Stimulated activated CD8-positive, alpha-beta memory T cell treated with anti-CD3 and anti-CD28 coated beads, Interleukin-4, amount 100 ng/mL, for 4 hours (primary cell): ENCODE results near the gene CPXM2.

Source experiments
- DNase-seq, 2 donors: peaks; one replicate each; pipeline ENCODE4 v3.0.0-alpha.2; 2020; ENCODE audit warnings: low read depth in 2 of 2, low spot score in 1 of 2

The CPXM2 gene

DNA sequence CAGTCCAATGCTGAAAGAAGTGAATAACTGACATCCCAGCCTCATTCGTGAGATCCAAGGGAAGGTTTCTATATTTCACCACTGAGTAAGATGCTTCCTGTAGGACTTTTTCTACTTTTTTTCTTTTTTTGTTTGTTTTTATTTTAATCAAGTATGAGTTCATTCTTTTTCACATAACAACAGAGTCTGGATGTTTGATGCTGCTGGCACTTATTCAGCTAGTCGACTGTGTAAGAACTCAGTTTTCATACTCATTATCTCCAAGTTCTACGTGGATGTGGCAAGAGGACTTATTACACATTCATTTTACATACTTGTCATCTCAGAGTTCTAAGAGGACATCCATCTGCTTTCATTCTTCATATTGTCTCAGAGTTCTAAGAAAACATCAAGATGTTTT, 86.9 kb downstream of the CPXM2 start:
- no peak for DNase-seq

DNA sequence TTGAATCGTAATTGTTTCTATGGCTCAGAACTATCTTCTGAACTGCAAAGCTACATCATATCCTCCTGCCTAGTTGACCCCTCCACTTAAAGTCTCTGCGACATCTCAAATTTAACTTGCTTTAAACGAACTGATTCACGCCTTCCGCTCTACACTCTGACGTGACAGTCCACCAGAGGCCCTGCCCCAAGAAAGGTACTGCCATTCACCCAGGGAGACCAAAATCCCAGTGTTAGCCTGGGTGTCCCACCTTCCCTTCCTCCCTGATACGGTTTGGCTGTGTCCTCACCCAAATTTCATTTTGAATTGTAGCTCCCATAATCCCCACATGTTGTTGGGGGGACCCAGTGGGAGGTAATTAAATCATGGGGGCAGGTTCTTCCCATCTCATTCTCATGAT, 90.8 kb downstream of the CPXM2 start:
- no peak for DNase-seq

DNA sequence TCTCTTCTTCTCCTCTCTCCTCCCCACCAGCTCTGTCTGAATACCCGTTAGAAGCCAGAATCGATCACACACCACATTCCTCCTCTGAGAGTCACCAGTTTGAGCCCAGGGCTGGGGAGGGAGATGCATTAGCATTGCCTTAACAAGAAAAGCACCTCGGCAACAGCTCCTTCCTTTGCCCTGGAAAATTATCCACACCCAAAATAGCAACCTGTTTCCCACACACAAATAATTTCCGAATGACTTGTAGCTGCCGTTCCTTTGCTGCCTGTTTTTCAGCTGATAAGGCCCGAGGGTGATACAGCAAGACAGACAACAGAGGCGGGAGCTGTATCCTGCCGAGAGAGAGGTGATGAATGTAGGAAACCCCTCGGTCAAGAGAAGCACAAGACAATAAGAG, 91.3 kb downstream of the CPXM2 start:
- DNase-seq: no peak

DNA sequence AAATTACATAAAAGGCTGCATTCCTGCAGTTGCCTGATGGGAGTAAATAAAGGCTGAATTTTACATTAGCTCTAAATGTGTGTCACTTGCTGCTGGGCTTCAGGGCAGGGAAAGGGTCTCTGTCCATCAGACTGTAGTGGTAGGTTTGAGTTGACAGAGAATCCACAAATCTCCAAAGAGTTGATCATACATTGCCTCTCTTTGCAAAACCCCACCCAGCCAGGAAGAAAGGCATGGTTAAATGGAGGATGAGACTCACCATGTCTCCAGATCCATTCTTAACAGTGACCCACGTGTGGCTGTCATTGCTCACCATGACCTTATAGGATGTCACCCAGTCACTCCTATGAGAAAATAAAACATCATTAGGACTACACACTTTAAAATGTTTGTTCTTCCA, 92.8 kb downstream of the CPXM2 start:
- no peak for DNase-seq

DNA sequence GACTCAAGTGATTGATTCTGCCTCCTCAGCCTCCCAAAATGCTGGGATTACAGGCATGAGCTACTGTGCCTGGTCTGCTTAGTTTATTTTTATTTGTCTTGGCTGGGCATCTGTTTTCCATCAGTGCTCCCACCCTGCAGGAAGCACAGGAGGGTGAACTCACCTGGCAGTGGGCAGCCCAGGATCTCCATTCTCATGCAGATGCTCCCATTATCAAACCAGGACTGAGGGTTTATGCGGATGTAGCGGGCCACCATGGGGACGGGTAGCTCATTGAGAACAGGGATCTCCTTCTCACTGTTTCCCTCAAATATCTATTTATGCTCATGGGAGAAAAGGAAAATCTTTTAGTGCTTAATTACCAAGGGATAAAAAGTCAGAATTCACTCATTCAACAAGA, 93.8 kb downstream of the CPXM2 start:
- no peak for DNase-seq

DNA sequence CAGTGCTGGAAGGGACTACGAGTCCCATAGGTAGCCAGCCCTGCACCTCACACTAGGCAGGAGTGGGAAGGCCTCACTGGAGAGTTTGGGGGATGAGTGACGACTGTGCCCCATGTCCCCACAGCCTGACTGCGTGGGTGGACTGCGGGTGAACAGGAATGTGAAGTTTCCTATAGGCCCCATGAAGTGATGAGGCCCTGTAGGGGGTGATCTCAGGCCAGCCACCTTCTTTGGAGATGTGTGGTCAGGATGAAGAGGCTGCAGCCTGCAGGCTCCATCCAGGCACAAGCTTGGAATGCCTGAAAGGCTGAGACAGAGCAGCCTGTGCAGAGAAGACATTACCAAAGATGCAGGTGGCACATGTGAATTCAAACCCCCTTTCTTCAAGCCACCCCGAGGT, 94.9 kb downstream of the CPXM2 start:
- no peak for DNase-seq

DNA sequence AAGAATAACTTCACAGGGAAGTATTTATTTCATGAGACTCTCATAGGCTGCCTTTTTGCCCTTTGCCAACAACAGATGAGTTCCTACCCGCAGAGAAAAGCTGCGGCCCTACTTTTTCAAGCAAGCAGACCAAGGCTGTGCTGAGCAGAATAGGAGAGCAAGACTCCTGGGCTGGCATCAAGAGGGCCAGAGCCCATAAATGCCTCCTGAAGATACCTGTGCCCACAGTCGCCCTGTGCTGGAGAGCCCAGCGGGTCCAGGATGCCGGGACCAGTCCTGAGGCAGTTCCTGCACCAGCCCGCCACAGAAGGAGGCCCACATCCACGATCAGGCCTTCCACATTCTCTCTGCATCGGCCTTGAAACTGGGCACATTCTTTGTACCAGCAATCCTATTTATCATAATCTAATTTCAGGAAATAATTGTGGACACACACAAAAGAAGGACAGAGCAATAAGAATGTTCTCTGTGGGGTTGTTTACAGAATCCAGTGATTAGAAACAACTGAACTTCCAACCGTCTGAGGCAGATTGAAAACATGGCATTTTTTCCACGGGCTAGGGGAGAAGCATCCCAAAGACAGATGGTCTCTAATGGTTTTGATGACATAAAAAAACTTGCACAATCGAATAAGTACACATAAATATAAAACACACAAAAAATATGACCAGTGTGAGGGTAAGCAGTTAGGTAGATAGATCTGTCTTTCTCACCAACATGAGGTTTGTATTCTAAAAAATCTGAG, 95.6 kb downstream of the CPXM2 start:
- no peak for DNase-seq

DNA sequence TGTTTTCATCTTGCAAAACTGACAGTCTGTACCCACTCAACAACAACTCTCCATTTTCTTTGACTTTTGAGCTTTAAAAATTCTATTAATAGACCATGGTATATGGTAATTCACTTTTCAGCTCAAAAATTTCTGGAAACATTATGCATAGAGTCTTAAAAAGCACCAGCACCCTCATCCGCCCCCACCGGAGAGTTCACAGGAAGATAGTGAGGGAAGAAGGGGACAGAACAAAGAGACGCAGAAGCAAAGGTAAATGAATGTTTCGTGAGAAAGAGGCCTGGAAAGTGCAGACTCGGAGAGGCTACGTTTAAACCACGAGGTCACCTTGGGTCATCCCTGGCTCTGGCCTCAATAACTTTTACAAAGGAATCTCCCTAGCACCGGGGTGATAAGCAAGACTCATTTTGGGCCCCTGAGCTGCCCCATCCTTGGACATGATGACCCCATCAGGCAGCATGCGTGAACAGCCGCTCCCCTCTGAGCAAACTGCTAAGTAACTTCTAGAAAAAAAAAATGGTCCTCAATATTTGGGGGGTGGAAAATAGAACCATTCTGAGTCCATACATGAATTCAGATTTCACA, 96.3 kb downstream of the CPXM2 start:
- DNase-seq: no peak

DNA sequence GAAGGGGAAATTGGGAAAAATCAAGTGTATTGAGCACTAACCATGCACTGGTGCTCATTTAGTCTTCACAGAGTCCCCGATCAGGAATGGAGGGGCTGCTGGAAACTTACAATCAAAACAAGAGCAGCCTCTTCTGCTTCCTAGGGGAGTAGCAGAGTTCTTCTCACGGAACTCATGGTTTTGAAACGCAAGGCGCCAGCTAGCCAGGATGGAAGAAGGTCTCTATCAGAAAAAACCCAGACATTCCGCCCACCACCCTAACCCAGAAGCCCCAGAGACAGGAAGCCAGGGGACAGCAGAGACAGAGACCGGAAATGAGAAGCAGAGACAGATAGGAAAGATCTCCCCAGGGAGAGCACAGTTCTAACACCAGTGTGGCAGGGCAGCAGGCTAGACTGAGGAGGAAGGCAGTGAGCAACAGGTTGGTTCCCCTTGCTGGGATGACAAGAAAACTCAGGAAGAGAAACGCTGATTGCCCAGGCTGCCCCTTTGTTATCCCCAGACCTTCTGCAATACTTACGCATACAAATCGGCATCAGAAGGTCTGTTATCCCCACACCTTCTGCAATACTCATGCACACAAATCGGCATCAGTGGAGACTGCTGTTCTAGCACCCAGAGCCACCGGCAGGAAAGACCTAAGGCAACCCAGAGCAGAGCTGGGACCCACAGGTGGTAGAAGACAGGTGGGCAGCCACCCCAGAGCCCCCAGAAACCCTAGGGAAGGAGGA, 99.2 kb downstream of the CPXM2 start:
- DNase-seq: no peak

DNA sequence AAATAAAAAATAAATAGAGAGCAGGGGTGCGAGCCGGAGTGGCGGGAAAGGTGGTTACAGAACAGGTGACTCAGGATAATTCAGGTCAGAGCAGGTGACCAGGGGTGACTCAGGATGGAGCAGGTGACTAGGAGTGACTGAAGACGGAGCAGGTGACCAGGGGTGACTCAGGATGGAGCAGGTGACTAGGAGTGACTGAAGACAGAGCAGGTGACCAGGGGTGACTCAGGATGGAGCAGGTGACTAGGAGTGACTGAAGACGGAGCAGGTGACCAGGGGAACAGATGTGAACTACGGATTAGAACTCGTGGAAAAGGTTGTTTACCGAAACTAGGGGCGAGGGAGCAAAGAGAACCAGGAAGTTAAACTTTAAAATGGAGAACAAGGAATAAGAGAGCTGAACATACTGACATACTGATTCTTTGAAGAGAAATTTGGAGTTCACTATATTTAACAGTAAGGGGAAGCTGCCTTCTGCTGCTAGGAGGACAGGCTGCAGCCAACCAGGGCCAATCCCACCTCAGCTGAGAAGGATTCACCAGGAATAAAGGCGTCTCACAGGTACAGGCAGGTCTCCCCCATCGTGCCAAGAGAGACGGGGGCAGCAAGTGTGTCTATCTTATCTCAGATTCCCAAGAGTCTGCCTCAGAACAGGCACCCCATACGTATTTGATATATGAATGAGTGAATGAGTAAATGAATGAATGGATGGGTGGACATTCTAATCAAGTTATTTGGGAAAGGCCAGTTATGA, 101.3 kb downstream of the CPXM2 start:
- no peak for DNase-seq

DNA sequence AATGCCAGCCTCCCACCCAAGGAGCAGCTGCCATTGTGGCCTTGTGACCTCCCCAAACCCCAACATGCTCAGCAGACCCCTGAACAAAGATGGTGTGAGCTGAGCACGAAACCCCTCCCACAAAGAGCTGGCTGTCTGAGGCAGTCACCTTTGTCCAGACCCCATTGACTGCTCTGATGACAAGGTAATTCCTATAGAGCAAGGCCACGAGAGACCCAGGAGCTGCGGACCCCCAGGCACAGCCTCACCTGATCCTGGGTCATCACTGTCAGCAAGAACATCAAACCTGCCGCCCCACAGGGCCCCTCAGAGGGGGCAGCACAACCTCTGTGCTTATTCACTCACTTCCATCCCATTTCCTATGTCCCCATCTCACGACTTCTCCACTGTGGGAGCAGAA, 102.6 kb downstream of the CPXM2 start:
- no peak for DNase-seq

DNA sequence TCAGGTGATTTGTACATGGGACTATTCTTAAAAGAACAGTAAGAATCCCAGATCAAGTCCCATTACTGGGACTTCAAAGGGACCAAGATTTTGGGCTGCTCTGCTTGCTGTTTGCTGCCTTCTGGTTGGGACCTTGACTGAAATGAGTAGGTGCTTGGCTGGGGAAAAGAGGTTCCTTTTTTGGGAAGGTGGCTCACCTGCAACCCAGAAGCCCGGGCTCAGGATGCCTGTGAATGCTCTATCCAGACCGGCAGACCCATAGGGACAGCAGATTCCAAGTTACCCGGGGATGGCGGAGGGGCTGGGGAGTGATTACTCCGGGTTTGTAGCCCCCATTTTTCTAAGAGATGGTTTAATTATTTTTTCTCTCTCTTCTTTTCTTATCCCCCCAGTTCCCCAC, 104.0 kb downstream of the CPXM2 start:
- DNase-seq: no peak

DNA sequence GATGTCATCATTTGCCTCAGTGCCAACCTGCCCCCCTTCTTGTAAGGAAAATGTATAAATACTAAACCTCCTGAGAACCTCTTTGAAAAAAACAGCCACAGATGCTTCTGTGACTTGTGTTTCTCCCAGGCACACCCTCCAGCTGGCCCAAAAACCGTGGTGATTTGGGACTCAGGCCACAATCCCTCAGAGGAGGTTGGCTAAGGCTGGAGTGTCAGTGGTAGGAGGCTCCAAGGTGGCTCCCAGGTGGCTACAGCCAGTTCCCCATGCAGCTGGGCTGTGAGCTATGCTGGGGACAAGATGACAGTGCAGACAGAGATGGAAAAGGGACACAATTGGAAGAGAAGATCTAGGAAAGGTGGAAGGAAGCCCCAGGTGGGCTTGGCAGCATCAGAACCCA, 104.7 kb downstream of the CPXM2 start:
- DNase-seq: no peak

DNA sequence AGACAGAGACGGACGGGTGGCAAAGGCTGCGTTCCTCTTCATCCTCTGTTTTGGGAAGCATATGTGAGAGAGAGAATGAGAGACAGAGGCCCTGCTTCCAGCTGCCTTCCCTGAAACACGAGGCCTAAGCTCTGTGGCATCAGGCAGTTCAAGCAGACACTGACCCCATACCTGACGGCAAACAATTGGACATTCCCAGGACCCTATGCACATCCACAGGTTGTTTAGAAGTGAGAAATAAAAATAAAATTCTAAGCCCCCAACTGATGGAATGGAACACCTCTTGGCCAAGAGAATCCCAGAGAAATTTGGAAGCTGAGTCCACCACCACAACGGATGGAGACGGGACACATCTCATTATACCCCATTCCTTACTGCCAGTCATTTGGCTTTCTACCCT, 105.3 kb downstream of the CPXM2 start:
- no peak for DNase-seq

DNA sequence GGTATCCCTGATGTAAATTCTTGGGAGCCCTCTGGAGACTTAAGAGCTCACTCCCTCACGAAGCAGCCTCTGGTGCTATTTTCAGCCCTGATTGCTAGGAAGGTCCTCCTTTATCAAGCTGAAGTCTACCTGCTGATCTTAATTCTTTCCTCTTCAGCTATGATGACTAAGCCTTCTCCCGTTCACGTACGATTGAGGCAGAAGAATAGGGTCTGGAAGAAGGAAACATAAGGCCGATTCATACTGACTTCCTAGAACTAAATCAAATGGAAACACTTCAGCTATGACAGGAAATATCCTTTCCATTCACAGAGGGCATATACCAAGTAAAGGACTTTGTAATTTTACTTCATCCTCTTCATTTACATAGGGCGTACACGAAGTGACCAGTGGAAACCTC, 107.0 kb downstream of the CPXM2 start:
- DNase-seq: no peak

DNA sequence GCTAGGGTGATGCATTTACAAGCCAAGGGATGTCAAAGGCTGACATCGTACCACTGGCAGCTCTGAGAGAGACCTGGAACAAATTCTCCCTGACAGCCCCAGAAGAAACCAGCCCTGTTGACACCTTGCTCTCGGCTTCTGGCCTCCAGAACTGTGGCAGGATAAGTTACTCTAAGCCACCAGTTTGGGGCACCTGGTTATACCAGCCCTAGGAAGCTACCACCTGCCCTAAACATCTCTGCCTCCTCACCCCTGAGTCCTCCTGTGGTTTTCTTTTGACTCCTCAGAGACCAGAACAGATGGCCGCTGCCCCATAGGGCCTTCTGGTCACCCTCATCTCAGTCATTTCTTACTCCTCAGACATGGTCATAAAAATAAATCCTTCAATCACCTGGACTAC, 107.4 kb downstream of the CPXM2 start:
- DNase-seq: no peak

DNA sequence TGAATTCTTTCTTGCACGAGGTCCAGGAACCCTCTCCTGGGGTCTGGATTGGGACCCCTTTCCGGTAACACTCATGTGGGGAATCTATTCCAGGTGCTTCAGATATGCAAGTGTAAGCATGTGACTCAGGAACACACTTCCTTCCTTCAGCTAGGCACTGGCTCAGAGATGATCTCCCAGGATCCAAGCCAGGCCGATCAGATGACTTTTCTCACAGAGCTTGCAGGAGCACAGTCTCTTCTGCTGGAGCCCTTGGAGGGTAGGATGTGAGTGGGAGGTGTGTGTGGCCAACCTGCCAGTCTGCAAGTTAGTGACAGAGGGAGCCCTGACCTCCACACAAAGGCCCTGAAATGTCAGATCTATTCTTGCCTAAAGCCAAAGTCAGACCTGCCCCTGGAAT, 108.3 kb downstream of the CPXM2 start:
- no peak for DNase-seq

DNA sequence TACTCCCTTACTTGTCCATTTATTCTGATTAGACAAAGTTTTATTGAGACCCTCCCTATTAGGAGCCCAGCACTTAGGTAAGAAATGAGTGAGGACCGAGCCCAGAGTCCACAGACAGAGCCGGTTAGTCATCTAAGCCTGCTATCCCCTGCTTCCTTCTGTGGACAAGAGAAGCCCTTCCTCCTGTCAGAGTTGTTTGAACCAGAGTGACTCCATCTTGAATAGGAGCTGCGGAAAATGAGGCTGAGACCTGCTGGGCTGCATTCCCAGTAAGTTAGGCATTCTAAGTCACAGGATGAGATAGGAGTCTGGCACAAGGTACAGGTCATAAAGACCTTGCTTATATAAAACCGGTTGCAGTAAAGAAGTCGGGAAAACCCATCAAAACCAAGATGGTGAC, 109.1 kb downstream of the CPXM2 start:
- no peak for DNase-seq

DNA sequence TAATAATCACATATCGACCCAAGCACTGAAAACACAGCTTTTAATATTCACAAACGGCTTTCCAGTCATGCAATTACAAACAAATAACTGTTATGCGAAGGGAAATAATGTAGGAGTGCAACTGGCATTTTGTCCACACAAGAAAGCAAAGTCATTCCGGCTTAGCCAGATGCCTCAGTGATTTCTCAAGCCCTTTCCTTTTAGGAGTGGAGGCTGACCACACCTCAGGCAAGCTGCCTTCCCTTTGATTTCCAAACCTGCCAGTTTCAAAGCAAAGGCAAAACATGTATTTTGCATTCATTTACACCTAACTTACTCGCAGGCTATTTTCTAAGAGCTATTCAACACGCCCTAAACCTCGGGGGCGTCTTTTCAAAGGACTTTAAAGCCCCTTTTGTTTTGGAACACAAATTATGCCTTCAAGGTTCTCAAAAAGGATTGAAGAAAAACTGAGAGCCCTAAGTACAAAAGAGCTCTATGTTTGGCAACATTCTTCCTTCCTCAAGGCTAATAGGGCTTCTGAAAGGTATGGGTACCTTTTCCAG, 109.6 kb downstream of the CPXM2 start:
- no peak for DNase-seq

DNA sequence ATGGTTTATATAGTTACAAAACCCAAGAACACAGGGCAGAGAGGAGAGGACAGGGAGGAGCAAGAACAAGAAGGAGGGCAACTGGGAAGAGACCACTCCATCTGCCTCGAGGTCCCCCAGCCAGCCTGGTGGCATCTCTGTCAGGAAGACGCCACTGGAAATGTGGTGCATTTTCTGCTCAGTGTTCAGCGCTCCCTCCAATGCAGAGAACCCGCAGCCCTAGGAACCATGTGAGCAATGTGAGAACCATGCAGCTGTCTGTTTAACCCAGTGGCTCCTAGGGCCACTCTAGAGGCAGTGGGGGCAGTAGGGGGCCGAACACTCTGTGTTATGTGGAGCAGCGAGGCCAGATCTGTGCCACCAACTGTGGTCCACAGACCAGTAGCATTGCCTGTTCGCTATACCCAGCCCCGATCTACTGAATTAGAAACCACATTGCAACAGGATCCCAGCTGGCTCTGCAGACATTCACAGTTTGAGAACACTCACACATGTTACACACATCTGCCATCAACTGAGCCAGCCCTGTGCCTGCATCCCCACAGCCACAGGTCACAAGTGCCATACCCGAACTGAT, 110.2 kb downstream of the CPXM2 start:
- no peak for DNase-seq
